Cardiac muscle cell (in vitro differentiated cells and primary cell): ENCODE measurements around the gene GRK5. TPM values are rescaled to one million over a fixed set of nuclear protein-coding genes. Genes with fewer than 3 reads are reported as not detected.

ENCODE experiments used
- DNase-seq, 2 donors: peaks; one replicate each; pipeline versions ENCODE4 v3.0.0 to v3.0.0-alpha.2; 2010 to 2017; ENCODE audit warnings: low read depth in 1 of 2, low spot score in 1 of 2
- H3K27ac ChIP-seq: fragments of 200-600 bp; sonication (generic); 2 replicates; pipeline ENCODE4 v1.5.1; 2016
- H3K27me3 ChIP-seq: fragments of 200-600 bp; sonication (generic); 2 replicates; pipeline ENCODE4 v1.6.0; 2016; ENCODE audit warnings: control low read depth
- H3K36me3 ChIP-seq: fragments of 200-600 bp; sonication (generic); 2 replicates; pipeline ENCODE4 v1.5.1; 2016; ENCODE audit warnings: control low read depth
- H3K4me1 ChIP-seq: fragments of 200-600 bp; sonication (generic); 2 replicates; pipeline ENCODE4 v1.8.1; 2017; ENCODE audit warnings: low read depth, mild to moderate bottlenecking, mixed run types
- H3K4me3 ChIP-seq: fragments of 200-600 bp; sonication (generic); 2 replicates; pipeline ENCODE4 v1.5.1; 2016; ENCODE audit warnings: mild to moderate bottlenecking
- H3K9me3 ChIP-seq: fragments of 200-600 bp; sonication (generic); 2 replicates; pipeline ENCODE4 v1.5.1; 2017; ENCODE audit warnings: low read depth, mild to moderate bottlenecking, control low read depth
- polyA plus RNA-seq: library from polyadenylated mRNA; unstranded; fragments of >200 nt; fragmentation: Nextera tagmentation; extraction: Ambion mirVana; gene quantifications from 2 replicates; pipeline ENCODE4 v1.2.1, GENCODE V29; 2016
- total RNA-seq: library from RNA; depleted of rRNA; stranded (reverse); fragments of >200 nt; gene quantifications from 2 replicates; pipeline ENCODE4 v1.2.3, GENCODE V29; 2016
- TF ChIP-seq, protein P1 (sequence below): IDR thresholded peaks from 2 replicates; pipeline ENCODE4 v1.5.1; 2012; ENCODE audit warnings: low read depth, mild to moderate bottlenecking, low read length

The GRK5 gene
- total and polyA plus RNA-seq, 2 experiments from 2014 or later: 3.5 to 18.3 TPM

- no peaks in the 10 kb centered on the region for H3K27me3 ChIP-seq
- peaks cover 9% of the 10 kb centered on the region for H3K4me1 ChIP-seq
- DNase-seq: no peak
- no peaks in the 10 kb centered on the region for H3K36me3 ChIP-seq
- H3K27ac ChIP-seq: no peak overlapping the region
- H3K4me3 ChIP-seq: no peak overlapping the region
- TF ChIP-seq, protein P1, sequence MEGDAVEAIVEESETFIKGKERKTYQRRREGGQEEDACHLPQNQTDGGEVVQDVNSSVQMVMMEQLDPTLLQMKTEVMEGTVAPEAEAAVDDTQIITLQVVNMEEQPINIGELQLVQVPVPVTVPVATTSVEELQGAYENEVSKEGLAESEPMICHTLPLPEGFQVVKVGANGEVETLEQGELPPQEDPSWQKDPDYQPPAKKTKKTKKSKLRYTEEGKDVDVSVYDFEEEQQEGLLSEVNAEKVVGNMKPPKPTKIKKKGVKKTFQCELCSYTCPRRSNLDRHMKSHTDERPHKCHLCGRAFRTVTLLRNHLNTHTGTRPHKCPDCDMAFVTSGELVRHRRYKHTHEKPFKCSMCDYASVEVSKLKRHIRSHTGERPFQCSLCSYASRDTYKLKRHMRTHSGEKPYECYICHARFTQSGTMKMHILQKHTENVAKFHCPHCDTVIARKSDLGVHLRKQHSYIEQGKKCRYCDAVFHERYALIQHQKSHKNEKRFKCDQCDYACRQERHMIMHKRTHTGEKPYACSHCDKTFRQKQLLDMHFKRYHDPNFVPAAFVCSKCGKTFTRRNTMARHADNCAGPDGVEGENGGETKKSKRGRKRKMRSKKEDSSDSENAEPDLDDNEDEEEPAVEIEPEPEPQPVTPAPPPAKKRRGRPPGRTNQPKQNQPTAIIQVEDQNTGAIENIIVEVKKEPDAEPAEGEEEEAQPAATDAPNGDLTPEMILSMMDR: no peak
- H3K9me3 ChIP-seq: no peaks in the 10 kb centered on the region
Measured at GRCh38 chr10:119312241-119312640, 104.9 kb downstream of the GRK5 start.

- Histone ChIP-seq H3K4me1 (peaks cover 16% of the 10 kb centered on the region), H3K27me3 (no peaks in the 10 kb centered on the region), H3K9me3 (no peaks in the 10 kb centered on the region), H3K36me3 (no peaks in the 10 kb centered on the region), H3K4me3 (no peak overlapping the region), H3K27ac (no peak overlapping the region)
- TF ChIP-seq, protein P1: no peak
- no peak for DNase-seq
Measured at GRCh38 chr10:119313024-119313423, 105.7 kb downstream of the GRK5 start.

DNA sequence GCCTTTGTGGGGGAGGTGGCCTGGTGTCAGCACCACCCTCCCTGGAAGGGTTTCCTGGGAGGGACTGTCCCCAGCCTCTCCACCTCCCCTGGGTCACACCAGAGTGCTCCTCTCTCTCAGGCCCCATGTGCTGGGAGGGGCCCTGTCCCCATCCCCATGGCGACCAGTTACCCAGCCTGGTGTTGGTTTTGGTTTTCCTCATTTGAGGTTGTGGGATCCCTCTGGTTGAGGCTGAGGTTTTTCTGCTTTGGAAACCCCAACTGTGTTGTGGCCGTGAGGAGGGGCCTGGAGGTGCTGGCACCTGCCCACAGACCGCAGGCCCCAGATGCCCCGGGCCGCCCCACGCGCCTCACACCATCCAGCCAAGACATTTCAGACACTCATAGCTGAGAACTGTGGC, 106.3 kb downstream of the GRK5 start:
- DNase-seq: no peak
- Histone ChIP-seq H3K9me3 (no peaks in the 10 kb centered on the region), H3K27me3 (no peaks in the 10 kb centered on the region), H3K4me3 (no peak overlapping the region), H3K27ac (no peak overlapping the region), H3K4me1 (peaks cover 20% of the 10 kb centered on the region), H3K36me3 (no peaks in the 10 kb centered on the region)
- TF ChIP-seq, protein P1: no peak

- H3K27ac ChIP-seq: no peak overlapping the region
- H3K27me3 ChIP-seq: no peaks in the 10 kb centered on the region
- H3K9me3 ChIP-seq: no peaks in the 10 kb centered on the region
- H3K36me3 ChIP-seq: no peaks in the 10 kb centered on the region
- no peak overlapping the region for H3K4me3 ChIP-seq
- peaks cover 24% of the 10 kb centered on the region for H3K4me1 ChIP-seq
- DNase-seq: no peak
- TF ChIP-seq, protein P1: no peak
Measured at GRCh38 chr10:119314061-119314460, 106.7 kb downstream of the GRK5 start.

DNA sequence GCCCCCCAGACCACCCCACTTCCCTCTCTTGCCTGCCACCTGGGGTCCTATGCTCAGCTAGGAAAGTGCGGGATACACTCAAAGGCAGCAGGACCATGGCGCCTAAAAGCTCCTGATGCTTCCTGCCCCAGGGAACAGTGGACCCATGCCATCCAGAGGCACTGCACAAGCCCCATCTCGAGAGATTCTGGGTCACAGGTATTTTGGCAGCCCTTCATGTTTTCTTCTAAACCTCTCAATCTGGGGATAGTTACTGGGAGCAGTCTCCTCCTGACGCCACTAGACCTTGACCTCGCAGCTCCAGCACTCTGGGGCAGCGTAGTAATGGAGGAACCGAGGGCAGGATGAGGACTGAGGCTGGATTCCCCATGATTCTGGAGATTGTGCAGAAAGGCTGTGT, 107.1 kb downstream of the GRK5 start:
- H3K4me3 ChIP-seq: no peak overlapping the region
- peaks cover 27% of the 10 kb centered on the region for H3K4me1 ChIP-seq
- H3K27ac ChIP-seq: no peak overlapping the region
- no peaks in the 10 kb centered on the region for H3K9me3 ChIP-seq
- no peaks in the 10 kb centered on the region for H3K27me3 ChIP-seq
- DNase-seq: no peak
- no peaks in the 10 kb centered on the region for H3K36me3 ChIP-seq
- TF ChIP-seq, protein P1: no peak
